GM18507 (cell line): Measurements from ENCODE around the gene RPRD1A.
"Not testable (repeated sequence)": the region's sequence is repeated elsewhere in the genome, so short reads cannot be mapped to it uniquely, and the experiment has no call there.

Source experiments
- DNase-seq: peaks from one replicate; pipeline ENCODE4 v3.0.0; 2011; ENCODE audit warnings: low read depth; ENCODE audit not compliant: insufficient read length; ENCODE audit errors: extremely low spot score
- FAIRE-seq: peaks from 2 replicates; lab custom pipeline; 2011; peaks lifted over from hg19 to GRCh38; lab: Jason Lieb, UNC

Gene RPRD1A

GRCh38 chr18:36081118-36081517 is 13.8 kb upstream of the RPRD1A start:
- DNase-seq, FAIRE-seq: not testable (repeated sequence)

GRCh38 chr18:36078751-36079529 is 11.6 kb upstream of the RPRD1A start:
- no peak for FAIRE-seq
- no peak for DNase-seq

- not testable (repeated sequence) for DNase-seq, FAIRE-seq
These were observed 10.4 kb upstream of the RPRD1A start for GRCh38 chr18:36077764-36078163.

- DNase-seq (no peak), FAIRE-seq (no peak)
These were observed 8.7 kb upstream of the RPRD1A start for GRCh38 chr18:36075862-36076587.

GRCh38 chr18:36074435-36074834 is 7.1 kb upstream of the RPRD1A start:
- no peak for DNase-seq
- FAIRE-seq = no peak

GRCh38 chr18:36073676-36074075 is 6.3 kb upstream of the RPRD1A start:
- DNase-seq (no peak), FAIRE-seq (no peak)

- FAIRE-seq = not testable (repeated sequence)
These were observed 5.0 kb upstream of the RPRD1A start for GRCh38 chr18:36072406-36072805.

GRCh38 chr18:36066686-36067054 is 689 bp downstream of the RPRD1A start:
- DNase-seq = no peak
- FAIRE-seq = peak; percentile 62

More at GRCh38 chr18:36072406-36072805, 5.0 kb upstream of the RPRD1A start:
- not testable (repeated sequence) for DNase-seq

- FAIRE-seq = peak; percentile 67
- no peak for DNase-seq
These were observed 1.4 kb downstream of the RPRD1A start for GRCh38 chr18:36066001-36066400.

- not testable (repeated sequence) for DNase-seq, FAIRE-seq
These were observed 2.6 kb downstream of the RPRD1A start for GRCh38 chr18:36064809-36065079.

GRCh38 chr18:36064027-36064808 is 3.1 kb downstream of the RPRD1A start:
- no peak for DNase-seq
- no peak for FAIRE-seq

GRCh38 chr18:36058674-36059073 is 8.7 kb downstream of the RPRD1A start:
- no peak for DNase-seq
- FAIRE-seq = no peak

GRCh38 chr18:36051760-36052159 is 15.6 kb downstream of the RPRD1A start:
- FAIRE-seq (no peak), DNase-seq (no peak)

GRCh38 chr18:36050479-36050878 is 16.9 kb downstream of the RPRD1A start:
- FAIRE-seq (peak; percentile 24), DNase-seq (no peak)

GRCh38 chr18:36047521-36047920 is 19.8 kb downstream of the RPRD1A start:
- FAIRE-seq (peak; percentile 31), DNase-seq (no peak)

GRCh38 chr18:36046898-36047297 is 20.5 kb downstream of the RPRD1A start:
- FAIRE-seq (no peak), DNase-seq (no peak)

- DNase-seq = no peak
- no peak for FAIRE-seq
These were observed 21.9 kb downstream of the RPRD1A start for GRCh38 chr18:36045241-36045991.

GRCh38 chr18:36043153-36043552 is 24.2 kb downstream of the RPRD1A start:
- DNase-seq = no peak
- no peak for FAIRE-seq

GRCh38 chr18:36041146-36041545 is 26.2 kb downstream of the RPRD1A start:
- DNase-seq (no peak), FAIRE-seq (peak; percentile 26)
